T-helper 2 cell (primary cell): ENCODE measurements around the gene CHRM3.

ENCODE experiments used
- DNase-seq, 5 experiments: peaks; one replicate each; pipeline versions ENCODE4 v3.0.0 to v3.0.0-alpha.2; 2012 to 2022

Gene CHRM3

GRCh38 chr1:239417221-239417620, 30.9 kb downstream of the CHRM3 start:
- DNase-seq: no peak

GRCh38 chr1:239417986-239418640, 31.7 kb downstream of the CHRM3 start:
- no peak for DNase-seq

- DNase-seq: no peak
These were observed 32.3 kb downstream of the CHRM3 start for GRCh38 chr1:239418681-239419080.

- no peak for DNase-seq
These were observed 35.4 kb downstream of the CHRM3 start for GRCh38 chr1:239421811-239422210.

GRCh38 chr1:239422818-239423217, 36.5 kb downstream of the CHRM3 start:
- no peak for DNase-seq

GRCh38 chr1:239426821-239427475, 40.6 kb downstream of the CHRM3 start:
- no peak for DNase-seq

- no peak for DNase-seq
These were observed 41.3 kb downstream of the CHRM3 start for GRCh38 chr1:239427712-239428111.

GRCh38 chr1:239428120-239428710, 41.8 kb downstream of the CHRM3 start:
- DNase-seq: no peak

GRCh38 chr1:239429163-239429562, 42.8 kb downstream of the CHRM3 start:
- DNase-seq: no peak

- no peak for DNase-seq
These were observed 45.9 kb downstream of the CHRM3 start for GRCh38 chr1:239432255-239432654.

- no peak for DNase-seq
These were observed 47.8 kb downstream of the CHRM3 start for GRCh38 chr1:239434181-239434580.
